K562 (cell line): ENCODE results near the gene CLDN15.

Source experiments
- BRD4 ChIP-seq: fragments of 200-600 bp; sonication (generic); IDR thresholded peaks from 2 replicates; pipeline ENCODE4 v1.6.1; 2017; ENCODE audit warnings: inconsistent platforms
- MAFF ChIP-seq: IDR thresholded peaks from 2 replicates; pipeline ENCODE4 v1.6.1; 2012; ENCODE audit warnings: low read length, improper control_type of control experiment
- RNF2 ChIP-seq: sonication (generic); IDR thresholded peaks from 2 replicates; pipeline ENCODE4 v1.6.1; 2016
- ZNF324 ChIP-seq: fragments of 250-450 bp; sonication (Bioruptor Pico); IDR thresholded peaks from 2 replicates; pipeline ENCODE4 v1.4.0; 2020; ENCODE audit warnings: mild to moderate bottlenecking
- TF ChIP-seq, protein P1 (sequence below), 3 experiments: IDR thresholded peaks in 2 of 3; conservative IDR thresholded peaks in 1 of 3; 2 replicates each; pipeline ENCODE4 v1.5.1; 2011 to 2012; ENCODE audit warnings: low read length in 3 of 3, mild to moderate bottlenecking in 3 of 3, control low read depth in 2 of 3, improper control_type of control experiment in 1 of 3, inconsistent platforms in 1 of 3, low read depth in 1 of 3, mixed read lengths in 1 of 3, moderate library complexity in 1 of 3; ENCODE audit not compliant: insufficient read depth in 2 of 3
- TF ChIP-seq, protein P2 (sequence below): fragments of 250-450 bp; sonication (Bioruptor Pico); IDR thresholded peaks from 2 replicates; pipeline ENCODE4 v1.8.0; 2022; ENCODE audit warnings: inconsistent platforms, mild to moderate bottlenecking, moderate library complexity, borderline replicate concordance

DNA sequence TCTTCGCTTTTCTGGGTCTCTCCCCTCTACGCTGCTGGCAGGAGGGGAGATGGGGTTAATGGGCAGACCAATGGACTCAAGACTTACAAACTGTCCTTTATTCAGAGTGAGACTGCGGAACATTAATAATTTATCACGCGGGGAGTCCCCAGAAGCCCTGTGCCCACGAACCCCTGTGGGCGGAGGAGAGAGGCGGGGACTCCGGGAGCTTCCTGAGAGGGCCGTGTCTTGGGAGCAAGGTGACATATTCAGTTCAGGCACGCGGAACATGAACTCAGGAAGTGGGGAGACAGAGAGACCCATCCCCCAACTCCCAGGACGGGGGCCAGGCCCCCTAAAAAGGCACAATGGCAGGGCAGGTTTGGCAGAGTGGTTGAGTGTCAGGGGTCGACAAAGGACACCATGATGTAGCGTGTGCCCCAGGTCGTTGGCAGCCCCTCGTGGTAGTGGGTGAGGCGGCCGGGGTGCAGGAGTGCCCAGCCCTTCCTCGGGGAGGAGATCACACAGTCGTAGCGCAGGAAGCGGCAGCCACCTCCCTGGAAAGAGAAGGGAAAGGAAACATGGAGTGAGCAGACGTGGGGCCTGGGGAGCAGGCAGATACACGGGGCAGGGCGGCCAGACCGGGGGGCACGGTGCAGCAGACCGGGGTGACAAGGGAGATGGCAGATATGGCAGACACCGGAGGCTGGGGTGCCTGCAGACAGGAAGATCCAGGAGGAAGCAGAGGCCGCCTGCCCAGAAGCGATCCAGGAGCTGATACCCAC is 31.5 kb downstream of the CLDN15 start:
- TF ChIP-seq, protein P1, sequence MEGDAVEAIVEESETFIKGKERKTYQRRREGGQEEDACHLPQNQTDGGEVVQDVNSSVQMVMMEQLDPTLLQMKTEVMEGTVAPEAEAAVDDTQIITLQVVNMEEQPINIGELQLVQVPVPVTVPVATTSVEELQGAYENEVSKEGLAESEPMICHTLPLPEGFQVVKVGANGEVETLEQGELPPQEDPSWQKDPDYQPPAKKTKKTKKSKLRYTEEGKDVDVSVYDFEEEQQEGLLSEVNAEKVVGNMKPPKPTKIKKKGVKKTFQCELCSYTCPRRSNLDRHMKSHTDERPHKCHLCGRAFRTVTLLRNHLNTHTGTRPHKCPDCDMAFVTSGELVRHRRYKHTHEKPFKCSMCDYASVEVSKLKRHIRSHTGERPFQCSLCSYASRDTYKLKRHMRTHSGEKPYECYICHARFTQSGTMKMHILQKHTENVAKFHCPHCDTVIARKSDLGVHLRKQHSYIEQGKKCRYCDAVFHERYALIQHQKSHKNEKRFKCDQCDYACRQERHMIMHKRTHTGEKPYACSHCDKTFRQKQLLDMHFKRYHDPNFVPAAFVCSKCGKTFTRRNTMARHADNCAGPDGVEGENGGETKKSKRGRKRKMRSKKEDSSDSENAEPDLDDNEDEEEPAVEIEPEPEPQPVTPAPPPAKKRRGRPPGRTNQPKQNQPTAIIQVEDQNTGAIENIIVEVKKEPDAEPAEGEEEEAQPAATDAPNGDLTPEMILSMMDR (IDR thresholded peaks at IDR 0.05 in 2 of 3, conservative IDR thresholded peaks at IDR 0.05 in 1 of 3; ENCODE audit: insufficient read depth in 2 of 3, low read depth in 1 of 3, low read length in 3 of 3): no peak
- TF ChIP-seq, protein P2, sequence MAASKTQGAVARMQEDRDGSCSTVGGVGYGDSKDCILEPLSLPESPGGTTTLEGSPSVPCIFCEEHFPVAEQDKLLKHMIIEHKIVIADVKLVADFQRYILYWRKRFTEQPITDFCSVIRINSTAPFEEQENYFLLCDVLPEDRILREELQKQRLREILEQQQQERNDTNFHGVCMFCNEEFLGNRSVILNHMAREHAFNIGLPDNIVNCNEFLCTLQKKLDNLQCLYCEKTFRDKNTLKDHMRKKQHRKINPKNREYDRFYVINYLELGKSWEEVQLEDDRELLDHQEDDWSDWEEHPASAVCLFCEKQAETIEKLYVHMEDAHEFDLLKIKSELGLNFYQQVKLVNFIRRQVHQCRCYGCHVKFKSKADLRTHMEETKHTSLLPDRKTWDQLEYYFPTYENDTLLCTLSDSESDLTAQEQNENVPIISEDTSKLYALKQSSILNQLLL (CRISPR knock-in tag): no peak
- no peak for TF ChIP-seq BRD4
- TF ChIP-seq RNF2: no peak
- no peak for TF ChIP-seq ZNF324
- no peak for TF ChIP-seq MAFF
